LNCaP clone FGC (cell line): ENCODE results near the gene SERPINE1.

ENCODE experiments used
- DNase-seq: peaks from one replicate; pipeline ENCODE4 v3.0.0-alpha.2; 2011; ENCODE audit warnings: low read depth
- H3K4me3 ChIP-seq: 2 replicates; pipeline ENCODE4 v1.5.1; 2011; ENCODE audit warnings: mild to moderate bottlenecking, low read depth, low read length, control low read depth
- TF ChIP-seq, protein P1 (sequence below): IDR thresholded peaks from 2 replicates; pipeline ENCODE4 v1.5.1; 2012; ENCODE audit warnings: mild to moderate bottlenecking; ENCODE audit not compliant: control insufficient read depth, insufficient read depth; ENCODE audit errors: extremely low read depth

SERPINE1 gene

GRCh38 chr7:101172854-101173751, 46.2 kb downstream of the SERPINE1 start:
- TF ChIP-seq, protein P1, sequence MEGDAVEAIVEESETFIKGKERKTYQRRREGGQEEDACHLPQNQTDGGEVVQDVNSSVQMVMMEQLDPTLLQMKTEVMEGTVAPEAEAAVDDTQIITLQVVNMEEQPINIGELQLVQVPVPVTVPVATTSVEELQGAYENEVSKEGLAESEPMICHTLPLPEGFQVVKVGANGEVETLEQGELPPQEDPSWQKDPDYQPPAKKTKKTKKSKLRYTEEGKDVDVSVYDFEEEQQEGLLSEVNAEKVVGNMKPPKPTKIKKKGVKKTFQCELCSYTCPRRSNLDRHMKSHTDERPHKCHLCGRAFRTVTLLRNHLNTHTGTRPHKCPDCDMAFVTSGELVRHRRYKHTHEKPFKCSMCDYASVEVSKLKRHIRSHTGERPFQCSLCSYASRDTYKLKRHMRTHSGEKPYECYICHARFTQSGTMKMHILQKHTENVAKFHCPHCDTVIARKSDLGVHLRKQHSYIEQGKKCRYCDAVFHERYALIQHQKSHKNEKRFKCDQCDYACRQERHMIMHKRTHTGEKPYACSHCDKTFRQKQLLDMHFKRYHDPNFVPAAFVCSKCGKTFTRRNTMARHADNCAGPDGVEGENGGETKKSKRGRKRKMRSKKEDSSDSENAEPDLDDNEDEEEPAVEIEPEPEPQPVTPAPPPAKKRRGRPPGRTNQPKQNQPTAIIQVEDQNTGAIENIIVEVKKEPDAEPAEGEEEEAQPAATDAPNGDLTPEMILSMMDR: no peak
- no peak overlapping the region for H3K4me3 ChIP-seq
- no peak for DNase-seq

- TF ChIP-seq, protein P1: no peak
- no peak overlapping the region for H3K4me3 ChIP-seq
- DNase-seq: no peak
Observed at GRCh38 chr7:101173752-101174244, 46.9 kb downstream of the SERPINE1 start.

DNA sequence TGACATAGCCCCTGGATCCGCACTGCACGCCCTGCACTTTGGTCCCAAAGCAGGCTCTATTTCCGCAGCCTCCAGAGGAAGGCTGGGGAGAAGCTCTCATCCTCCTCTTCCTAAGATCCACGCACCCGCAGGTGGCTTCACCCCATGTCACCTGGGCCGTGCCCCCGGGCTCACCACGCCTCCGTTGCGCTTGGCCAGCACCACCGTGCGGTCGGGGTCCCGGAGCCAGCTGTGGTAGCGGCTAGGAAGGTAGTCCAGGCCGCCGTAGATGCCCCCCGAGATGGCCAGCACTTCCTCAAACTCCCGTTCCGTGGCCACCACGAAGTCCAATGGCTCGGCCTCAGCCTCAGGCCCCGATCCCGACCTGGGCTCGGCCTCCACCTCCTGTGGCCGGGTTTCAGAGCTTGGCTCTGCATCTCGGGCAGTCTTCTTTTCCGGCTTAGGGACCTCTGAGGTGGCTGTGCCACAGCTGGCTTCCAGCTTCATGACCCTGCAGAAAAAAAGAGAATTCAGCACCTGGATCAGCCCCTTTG, 47.5 kb downstream of the SERPINE1 start:
- TF ChIP-seq, protein P1: no peak
- no peak overlapping the region for H3K4me3 ChIP-seq
- DNase-seq: no peak

DNA sequence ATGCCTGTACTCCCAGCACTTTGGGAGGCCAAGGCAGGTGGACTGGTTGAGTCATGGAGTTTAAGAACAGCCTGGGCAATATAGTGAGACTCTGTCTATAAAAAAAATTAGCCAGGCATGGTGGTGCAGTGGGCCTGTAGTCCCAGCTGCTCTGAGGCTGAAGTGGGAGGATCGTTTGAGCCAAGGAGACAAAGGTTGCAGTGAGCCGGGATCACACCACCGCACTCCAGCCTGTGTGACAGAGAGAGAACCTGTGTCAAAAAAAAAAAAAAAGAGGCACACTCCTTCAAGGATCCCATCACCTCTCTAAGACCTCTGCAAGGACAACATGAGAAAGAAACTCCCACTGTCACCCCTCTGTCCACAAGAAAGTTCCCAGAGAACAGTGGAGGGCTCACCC, 48.8 kb downstream of the SERPINE1 start:
- TF ChIP-seq, protein P1: no peak
- no peak overlapping the region for H3K4me3 ChIP-seq
- DNase-seq: no peak

DNA sequence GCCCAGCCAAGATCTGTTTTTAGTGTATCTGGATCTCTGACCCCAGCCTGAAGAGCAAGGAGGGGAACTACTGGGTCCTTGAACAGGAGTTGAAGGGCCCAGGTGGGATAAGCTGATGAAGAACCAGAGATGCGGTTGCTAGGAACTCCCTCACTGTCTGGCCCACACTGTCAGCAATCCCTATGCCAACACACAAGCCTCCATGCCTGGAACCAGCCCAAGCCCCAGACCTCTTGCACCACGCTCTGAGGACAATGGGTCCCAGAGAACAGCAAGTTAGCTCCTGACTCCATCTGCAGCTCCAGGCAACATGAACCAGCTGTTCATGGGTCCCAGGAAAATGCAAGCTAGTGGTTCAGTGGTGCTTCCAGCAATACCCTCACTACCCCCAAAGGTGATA, 50.7 kb downstream of the SERPINE1 start:
- no peak for DNase-seq
- H3K4me3 ChIP-seq: no peak overlapping the region
- TF ChIP-seq, protein P1: no peak

GRCh38 chr7:101179117-101179516, 52.2 kb downstream of the SERPINE1 start:
- TF ChIP-seq, protein P1: no peak
- no peak overlapping the region for H3K4me3 ChIP-seq
- DNase-seq: no peak
